ENCODE data around the gene COL5A1. TPM values are rescaled to one million over a fixed set of nuclear protein-coding genes. Genes with fewer than 3 reads are reported as not detected.

COL5A1 gene
- total RNA-seq, 1 experiment from 2014 or later = 9.5 TPM

GRCh38 chr9:134635351-134636148, 6.1 kb upstream of the COL5A1 start:
- no peak overlapping the region for H3K4me3 Mint-ChIP-seq
- peaks cover 17% of the 10 kb centered on the region for H3K27me3 Mint-ChIP-seq (ENCODE audit: low read depth)
- no peaks in the 10 kb centered on the region; a peak in 1 of 7 replicates for H3K36me3 Mint-ChIP-seq (ENCODE audit: insufficient read depth in 1 of 3, low read depth in 3 of 3)
- H3K23me2 ChIP-seq (ENCODE audit: insufficient read length, low read depth, low read length, poor library complexity, severe bottlenecking) = no peaks in the 10 kb centered on the region
- no peak overlapping the region for H3K23ac ChIP-seq (ENCODE audit: insufficient read length, low read depth, low read length)
- no peak overlapping the region for H3K27ac ChIP-seq (ENCODE audit: insufficient read length, low read depth, low read length)
- no peak overlapping the region for H3K9ac ChIP-seq (ENCODE audit: extremely low read depth, insufficient read length, low read length)
- H3K4ac ChIP-seq (ENCODE audit: low read depth, low read length) = no peak overlapping the region
- no peak overlapping the region for H4K5ac ChIP-seq (ENCODE audit: insufficient read length, low read depth, low read length)
- no peak overlapping the region for H2AK5ac ChIP-seq (ENCODE audit: insufficient read length, low read length)
- no peak overlapping the region for H2BK120ac ChIP-seq (ENCODE audit: low read depth, low read length, poor library complexity, severe bottlenecking)
- no peak overlapping the region for H3K27ac Mint-ChIP-seq
- no peak overlapping the region for H3K14ac ChIP-seq (ENCODE audit: insufficient read depth, low read length)
- WGBS (ENCODE audit: extremely low coverage, insufficient read length, low lambda C conversion rate) = no CpG with 5 or more reads among the region's 17 CpGs
- no peak overlapping the region for H2BK5ac ChIP-seq (ENCODE audit: insufficient read length, low read length)
- no peaks in the 10 kb centered on the region for H3K79me2 ChIP-seq (ENCODE audit: insufficient read depth, low read length)
- no peak overlapping the region for H4K8ac ChIP-seq (replicated peaks; ENCODE audit: insufficient read length, low read depth, low read length)
- H3K56ac ChIP-seq (ENCODE audit: insufficient read length, low read depth, low read length) = no peak overlapping the region
- no peaks in the 10 kb centered on the region; a peak in 1 of 5 replicates for H3K9me3 Mint-ChIP-seq
- no peak overlapping the region for H4K91ac ChIP-seq (ENCODE audit: insufficient read length, low read depth, low read length)
- H2BK12ac ChIP-seq (ENCODE audit: insufficient read length, low read depth, low read length) = no peak overlapping the region
- H3K79me1 ChIP-seq (ENCODE audit: insufficient read depth, low read depth, low read length, poor library complexity, severe bottlenecking) = no peaks in the 10 kb centered on the region
- H2BK20ac ChIP-seq (ENCODE audit: low read depth, low read length, poor library complexity, severe bottlenecking) = no peak overlapping the region
- no peak for TF ChIP-seq CTCF (conservative IDR thresholded peaks at IDR 0.05)
- H2BK15ac ChIP-seq (ENCODE audit: low read depth, low read length) = no peak overlapping the region
- H3T11ph ChIP-seq (ENCODE audit: low read length) = no peak overlapping the region
- H3K4me1 Mint-ChIP-seq = peaks cover 6 to 19% of the 10 kb centered on the region in 2 experiments; a peak in 3 of 4 replicates
- H3K4me1 ChIP-seq (ENCODE audit: insufficient read depth, low read length) = no peaks in the 10 kb centered on the region
- H3K9me3 ChIP-seq (ENCODE audit: control insufficient read depth, low read depth, low read length) = no peaks in the 10 kb centered on the region
- H3K27me3 ChIP-seq (ENCODE audit: insufficient read depth, low read length) = no peaks in the 10 kb centered on the region
- H3K4me2 ChIP-seq (ENCODE audit: insufficient read depth, insufficient read length, low read length) = no peak overlapping the region
- no peak overlapping the region for H2AFZ ChIP-seq (ENCODE audit: low read length)
- DNase-seq = no peak
- H4K20me1 ChIP-seq (ENCODE audit: control insufficient read depth, insufficient read depth, insufficient read length) = no peaks in the 10 kb centered on the region
- no peak overlapping the region for H3K18ac ChIP-seq (ENCODE audit: insufficient read length, low read depth, low read length)
